22Rv1 (cell line): ENCODE data around the gene ZNF516.

Experiments used
- CTCF ChIP-seq: fragments of 450-650 bp; IDR thresholded peaks from 2 replicates; pipeline ENCODE4 v1.5.1; 2017; ENCODE audit warnings: mild to moderate bottlenecking
- ZFX ChIP-seq: fragments of 450-650 bp; IDR thresholded peaks from 2 replicates; pipeline ENCODE4 v1.6.1; 2017; ENCODE audit warnings: antibody characterized with exemption, borderline replicate concordance

GRCh38 chr18:76496194-76496890, 1.3 kb upstream of the ZNF516 start:
- no peak for TF ChIP-seq CTCF
- TF ChIP-seq ZFX: no peak
